A204.1 (cell line): ENCODE results near the gene TIMM29.

Experiments used
- FAIRE-seq: peaks from 2 replicates; lab custom pipeline; 2012; peaks lifted over from hg19 to GRCh38; lab: Jason Lieb, UNC

TIMM29 gene

DNA sequence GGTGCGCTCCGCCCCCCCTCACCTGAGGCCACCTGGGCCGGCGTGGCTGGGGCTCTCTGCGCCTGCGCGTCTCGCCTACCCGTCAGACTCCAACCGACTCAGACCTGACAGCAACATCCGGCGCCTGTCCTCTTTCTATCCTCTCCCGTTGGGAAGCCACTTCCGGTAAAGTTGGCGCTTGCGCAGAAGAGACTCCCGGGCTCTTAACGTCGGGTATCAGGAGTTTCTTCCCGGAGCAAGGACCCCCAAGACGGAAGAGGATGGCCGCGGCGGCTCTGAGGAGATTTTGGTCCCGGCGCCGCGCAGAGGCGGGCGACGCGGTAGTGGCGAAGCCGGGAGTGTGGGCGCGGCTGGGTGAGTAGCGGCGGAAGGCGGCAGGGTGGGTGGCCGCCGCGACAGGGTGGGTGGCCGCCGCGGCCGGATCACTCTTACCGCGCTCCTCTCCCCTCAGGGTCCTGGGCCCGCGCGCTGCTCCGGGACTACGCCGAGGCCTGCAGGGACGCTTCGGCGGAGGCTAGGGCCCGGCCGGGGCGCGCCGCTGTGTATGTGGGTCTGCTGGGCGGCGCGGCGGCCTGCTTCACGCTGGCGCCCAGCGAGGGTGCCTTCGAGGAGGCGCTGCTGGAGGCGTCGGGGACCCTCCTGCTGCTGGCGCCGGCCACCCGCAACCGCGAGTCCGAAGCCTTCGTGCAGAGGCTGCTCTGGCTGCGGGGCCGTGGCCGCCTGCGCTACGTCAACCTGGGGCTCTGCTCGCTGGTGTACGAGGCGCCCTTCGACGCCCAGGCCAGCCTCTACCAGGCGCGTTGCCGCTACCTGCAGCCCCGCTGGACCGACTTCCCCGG, at the start of gene TIMM29, which contains the start of gene YIPF2:
TSS of gene TIMM29 (plus strand) at position 249 of the 839 bp plus-strand sequence. CDS start at position 261, 12 bp downstream.
TSS of gene YIPF2 (minus strand) at position 77 of the 839 bp plus-strand sequence. CDS start 229 bp downstream, outside the sequence.
- FAIRE-seq: peak; percentile 58

DNA sequence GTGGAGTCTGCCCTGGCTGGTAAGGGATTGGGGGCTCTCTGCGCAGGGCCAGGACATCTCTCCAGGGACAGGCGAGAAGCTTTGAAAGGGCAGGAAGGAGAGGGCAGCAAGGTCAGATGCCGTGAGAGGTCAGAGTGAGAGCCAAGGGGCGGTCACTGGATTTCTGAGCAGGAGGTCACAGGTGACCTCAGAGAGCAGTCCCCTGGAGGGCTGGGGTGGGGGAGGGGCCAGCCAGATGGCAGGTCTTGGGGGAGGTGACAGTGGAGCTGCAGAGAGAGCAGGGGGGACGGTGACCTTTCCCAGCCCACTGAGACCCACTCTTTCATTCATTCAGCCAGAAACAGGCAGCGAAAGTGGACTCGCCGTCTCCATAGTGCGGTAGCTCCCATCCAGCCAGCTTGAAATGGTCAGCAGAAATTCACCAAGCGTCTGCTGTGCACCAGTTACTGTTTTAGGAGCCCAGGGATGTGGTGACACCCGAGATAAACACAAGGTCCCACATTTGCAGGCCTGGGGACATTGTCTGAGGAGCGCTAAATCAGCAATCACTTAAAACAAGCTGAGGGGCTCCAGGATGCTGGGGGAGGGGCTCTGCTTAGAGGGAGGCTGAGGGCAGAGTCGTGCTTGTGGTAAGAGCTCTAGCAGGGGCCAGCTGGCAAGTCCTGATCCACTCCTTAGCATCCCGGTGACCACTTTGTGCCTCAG, 47.1 kb upstream of the TIMM29 start:
- no peak for FAIRE-seq

DNA sequence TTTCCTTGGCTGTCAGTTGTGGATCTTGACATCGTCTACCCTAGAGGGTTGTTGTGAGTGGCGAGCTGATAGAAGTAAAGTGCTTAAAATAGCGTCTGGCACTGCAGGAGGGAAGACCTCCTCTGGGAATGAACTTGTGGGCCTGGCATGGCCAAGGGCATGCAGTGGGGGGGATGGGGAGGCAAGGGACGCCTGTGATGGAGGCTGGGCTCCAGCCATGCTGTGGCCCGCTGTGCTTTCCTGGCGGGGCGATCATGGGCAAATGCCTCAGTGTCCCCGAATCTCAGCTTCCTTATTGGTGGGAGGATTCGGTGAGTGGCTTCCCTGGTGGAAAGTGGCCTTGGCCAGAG, 46.5 kb upstream of the TIMM29 start:
- FAIRE-seq: no peak

DNA sequence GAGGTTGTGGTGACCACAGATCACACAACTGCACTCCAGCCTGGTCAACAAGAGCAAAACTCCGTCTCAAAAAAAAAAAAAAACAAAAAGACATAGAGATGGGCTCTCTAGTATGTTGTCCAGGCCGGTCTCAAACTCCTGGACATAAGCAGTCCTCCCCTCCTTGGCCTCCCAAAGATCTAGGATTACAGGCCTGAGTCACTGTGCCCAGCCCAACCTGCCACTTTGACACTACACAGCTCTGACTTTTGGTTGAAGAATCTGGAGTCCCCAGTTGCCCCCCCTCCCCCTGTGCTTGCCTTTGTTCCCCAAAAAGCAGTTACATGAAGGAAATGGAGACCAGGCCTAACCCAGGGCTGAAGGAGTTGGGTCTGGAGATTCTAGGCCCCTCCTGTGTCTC, 44.3 kb upstream of the TIMM29 start:
- no peak for FAIRE-seq

DNA sequence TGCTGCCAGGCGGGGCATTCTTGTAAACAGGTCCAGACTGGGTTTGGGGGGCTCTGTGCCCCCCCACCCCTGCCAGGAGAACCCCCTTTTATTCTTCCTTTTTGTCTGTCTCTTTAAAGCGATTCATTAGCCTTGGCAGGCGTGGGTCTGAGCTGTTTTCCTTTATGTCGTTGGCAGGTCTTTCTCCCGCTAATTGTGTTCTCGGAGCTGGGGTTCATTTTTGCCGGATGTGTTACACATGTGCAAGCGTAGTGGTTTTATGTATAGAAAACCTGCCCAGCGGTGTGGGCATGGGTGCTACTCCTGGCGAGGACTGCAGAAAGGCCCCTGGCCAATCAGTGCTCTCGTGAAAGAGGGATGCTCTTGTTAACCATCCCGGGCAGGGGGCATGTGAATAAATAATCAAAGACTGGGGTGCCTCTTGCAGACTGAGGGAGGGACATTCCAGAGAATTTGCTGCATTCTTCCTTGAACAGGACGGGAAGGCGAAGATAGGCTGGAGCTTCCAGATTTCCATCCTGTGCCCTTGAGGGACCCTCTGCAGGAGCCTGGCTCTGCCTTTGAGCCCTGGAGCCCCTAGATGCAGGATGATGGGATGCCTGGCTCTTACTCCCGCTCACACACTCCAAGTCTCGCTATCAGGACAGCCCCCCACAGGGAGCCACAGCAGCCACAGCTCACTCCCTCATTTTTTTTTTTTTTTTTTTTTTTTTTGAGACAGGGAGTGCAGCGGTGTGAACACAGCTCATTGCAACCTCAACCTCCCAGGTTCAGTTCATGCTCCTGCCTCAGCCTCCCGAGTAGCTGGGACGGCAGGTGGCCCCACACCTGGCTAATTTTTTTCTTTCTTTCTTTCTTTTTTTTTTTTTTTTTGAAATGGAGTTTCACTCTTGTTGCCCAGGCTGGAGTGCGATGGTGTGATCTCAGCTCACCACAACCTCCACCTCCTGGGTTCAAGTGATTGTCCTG, 43.1 kb upstream of the TIMM29 start:
- FAIRE-seq: no peak

DNA sequence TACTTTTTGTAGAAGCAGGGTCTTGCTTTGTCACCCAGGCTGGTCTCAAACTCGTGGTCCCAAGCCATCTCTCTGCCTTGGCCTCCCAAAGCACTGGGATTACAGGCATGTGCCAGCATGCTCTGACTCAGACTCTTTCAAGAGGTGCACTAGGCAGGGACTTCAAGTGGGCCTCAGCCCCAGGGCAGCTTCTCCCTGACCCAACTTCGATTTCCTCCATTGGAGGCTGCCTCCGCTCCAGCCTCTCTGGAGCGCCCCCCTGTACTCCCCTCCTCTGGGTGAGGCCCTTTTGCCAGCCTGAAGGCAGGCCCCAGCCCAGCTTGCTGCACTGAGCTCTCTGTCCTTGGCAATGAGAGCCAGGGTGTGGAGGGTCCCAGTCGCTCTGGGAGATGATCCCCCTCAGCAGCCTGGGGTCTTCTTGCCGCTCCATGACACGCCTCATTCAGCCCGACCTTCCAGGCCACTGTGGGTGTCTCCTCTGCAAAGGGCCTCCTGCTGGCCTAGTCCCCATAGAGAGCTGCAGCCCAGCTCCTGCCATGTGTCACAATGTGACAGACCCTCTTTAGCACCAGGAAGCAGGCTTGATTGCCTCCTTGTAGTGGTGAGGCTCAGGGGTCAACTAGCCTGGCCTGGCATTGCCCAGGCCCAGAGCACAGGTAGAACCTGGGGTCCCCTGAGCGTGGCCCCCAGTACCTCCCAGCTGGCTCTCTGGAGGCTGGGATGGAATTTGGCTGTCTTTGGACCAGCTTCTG, 40.8 kb upstream of the TIMM29 start:
- no peak for FAIRE-seq

DNA sequence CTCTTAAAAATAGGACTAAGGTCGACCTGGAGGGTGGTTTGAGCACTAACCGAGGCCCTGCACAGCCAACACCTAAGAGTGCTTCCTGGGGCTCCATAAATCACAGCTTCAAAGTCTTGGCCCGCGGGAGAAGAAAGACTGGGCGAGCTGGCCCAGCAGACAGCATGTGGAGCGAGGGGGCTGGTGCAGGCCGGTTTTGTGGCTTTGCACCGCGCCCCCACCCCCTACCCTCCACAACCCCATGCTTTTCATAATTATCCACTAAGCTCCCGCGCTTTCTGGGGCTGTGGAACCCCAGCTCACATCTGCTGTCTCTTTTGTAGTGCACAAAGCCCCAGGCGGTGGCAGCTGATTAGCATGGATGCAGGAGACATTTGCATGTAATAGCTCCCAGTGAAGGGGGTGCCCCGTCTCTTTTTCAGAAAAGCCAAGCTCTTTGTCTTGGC, 40.2 kb upstream of the TIMM29 start:
- FAIRE-seq: no peak

DNA sequence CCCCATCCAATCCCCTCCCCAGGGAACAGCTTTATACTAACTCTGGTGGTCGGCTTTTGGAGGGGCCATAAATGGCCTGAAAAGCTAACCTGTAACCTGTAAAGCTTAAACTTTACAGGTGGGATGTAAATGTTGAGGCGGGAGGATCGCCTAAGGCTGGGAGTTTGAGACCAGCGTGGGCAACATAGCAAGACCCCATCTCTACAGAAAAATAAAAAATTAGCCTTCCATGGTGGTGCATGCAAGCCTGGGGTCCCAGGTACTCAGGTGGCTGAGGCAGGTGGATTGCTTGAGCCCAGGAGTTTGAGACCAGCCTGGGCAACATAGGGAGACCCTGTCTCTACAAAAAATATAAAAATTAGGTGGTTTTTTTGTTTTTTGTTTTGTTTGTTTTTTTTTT, 38.7 kb upstream of the TIMM29 start:
- no peak for FAIRE-seq

DNA sequence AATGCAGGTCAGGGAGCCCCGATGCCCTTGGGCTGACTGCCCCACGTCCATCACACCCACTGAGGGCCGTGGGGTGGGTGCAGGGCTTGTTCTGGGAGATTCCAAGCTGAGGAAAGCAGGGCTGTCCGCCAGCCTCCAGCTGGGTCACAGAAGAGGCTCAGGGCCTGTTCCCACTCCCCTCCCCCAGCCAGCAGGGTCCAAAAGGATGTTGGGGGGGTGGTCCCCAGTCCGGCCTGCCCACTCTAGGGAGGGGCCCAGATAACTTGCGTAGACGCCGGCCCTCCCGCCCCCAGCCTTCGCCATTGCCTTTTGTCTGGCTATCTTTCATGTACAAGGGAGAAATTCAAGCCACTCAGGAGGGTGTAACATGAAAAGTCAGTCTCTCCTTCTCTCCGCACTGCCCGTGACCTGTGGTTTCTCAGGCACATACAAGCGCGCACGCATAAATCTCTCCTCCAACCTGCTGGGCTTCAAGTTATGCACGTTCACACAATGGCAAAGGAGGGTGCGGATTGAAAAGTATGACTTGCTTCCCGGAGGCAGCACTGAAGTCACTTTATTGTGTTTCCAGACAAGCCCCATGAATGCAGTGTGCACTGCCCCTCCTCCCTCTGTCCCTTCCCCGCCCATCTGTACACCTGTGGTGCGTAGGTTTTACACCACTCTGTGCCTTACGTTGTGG, 37.1 kb upstream of the TIMM29 start:
- FAIRE-seq: no peak

DNA sequence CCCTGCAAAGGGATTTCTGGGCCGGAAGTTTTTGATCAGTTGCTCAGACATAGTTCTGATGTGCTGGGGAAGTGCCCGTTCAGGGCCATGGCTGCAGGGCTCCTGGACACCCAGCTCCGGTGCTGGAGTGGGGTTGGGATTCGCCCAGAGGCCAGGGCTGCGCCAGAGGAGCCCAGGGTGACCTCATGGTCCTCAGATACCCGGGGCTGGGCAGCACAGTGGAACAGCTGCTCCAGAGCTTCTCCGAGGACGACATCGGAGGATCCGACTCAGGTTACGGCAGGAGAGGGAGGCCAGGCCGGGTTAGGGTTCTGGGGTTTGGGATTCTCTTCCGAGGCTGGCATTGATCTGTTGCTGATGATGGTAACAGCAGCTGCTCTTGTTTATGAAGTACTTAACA, 36.4 kb upstream of the TIMM29 start:
- no peak for FAIRE-seq

DNA sequence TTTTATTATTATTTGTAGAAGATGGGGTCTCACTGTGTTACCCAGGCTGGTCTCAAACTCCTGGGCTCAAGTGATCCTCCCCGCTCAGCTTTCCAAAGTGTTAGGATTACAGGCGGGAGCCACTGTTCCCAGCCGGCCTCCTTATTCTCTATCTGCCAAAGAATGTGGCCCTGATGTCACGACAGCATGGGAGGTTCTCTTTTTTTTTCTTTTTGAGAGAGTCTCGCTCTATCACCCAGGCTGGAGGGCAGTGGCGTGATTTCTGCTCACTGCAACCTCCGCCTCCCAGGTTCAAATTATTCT, 33.7 kb upstream of the TIMM29 start:
- FAIRE-seq: no peak

DNA sequence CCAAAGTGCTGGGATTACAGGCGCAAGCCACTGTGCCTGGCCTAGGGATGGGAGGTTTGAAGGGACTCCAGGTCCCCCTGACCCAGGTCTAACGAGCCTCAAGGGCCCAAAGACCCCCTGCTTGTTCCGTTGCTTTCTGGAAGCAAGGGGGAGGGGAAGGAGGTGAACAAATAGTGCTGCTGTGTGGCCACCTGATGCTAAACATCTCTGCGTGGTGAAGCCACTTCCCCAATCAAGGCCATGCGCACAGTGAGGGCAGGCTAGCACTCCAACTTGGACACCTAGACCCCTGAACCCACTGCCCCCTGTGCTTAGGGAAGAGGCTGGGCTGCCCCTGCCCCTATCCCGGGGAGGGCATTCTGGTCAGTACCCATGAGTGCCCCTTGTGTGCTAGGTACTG, 33.2 kb upstream of the TIMM29 start:
- FAIRE-seq: no peak

DNA sequence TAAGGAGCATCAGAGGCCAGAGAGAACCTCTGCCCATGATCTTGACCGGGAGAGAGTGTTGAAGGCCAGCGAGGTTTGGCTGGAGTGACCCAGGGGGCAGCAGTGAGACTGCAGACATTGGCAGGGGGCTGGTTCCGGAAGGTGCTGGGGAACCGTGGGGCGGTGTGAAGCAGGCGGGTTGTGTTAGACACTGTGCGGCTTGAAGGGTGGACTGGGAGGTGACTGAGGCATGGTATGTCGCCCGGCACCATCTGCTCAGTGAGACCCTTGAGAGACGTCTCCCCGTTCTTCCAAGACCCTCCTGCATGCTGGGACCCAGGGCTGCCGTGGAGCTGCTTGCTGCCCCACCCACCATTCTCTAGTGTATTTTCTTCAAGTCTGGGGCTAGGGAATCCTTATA, 32.7 kb upstream of the TIMM29 start:
- no peak for FAIRE-seq

DNA sequence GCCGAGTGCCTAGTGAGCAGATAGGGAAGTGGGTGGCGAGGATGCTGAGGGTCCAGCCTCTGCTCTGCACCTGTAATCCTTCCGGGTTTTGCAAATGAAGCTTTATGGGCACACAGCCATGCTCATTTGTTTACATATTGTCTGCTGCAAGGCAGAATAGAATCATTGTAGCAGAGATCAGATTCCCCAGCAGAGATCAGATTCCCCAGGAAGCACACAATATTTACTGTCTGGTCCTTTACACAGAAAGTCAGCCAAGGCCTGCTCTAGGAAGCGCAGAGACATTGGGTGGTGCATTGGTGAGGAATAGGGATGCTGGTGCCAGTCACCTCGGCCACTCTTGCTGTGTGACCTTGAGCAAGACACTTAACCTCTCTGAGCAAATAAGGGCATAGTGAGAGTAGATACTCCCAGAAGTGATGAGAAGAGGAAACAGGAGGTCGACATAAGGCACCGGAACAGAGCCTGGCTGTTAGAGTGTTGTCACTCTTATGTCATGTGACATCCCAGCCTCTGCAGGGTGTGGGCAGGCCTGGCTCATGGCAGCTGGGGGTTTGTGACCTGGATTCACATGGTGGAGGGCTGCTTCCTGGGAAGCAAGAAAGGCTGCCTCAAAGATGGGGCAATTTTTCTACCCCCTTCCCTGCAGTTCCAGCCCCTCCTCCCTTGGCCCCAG, 31.6 kb upstream of the TIMM29 start:
- FAIRE-seq: no peak

DNA sequence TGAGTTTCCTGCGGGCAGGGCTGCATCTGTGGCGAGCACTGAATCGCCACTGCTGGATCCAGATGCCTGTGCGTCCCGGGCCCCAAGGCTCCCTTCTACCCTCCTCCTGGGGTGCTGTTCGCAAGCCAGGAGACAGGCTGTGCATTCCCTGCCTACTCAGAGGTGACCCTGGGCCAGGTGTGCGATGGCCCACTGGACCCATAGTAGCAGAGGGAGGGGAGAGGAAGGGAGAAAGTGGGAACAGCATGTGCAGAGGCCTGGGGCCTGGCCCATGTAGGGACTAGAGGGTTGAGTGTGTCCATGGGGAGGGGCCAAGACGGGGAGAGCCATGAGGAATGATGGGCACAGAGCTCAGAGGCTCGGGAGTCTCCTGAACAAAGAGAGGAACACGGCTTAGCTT, 30.0 kb upstream of the TIMM29 start:
- FAIRE-seq: no peak

DNA sequence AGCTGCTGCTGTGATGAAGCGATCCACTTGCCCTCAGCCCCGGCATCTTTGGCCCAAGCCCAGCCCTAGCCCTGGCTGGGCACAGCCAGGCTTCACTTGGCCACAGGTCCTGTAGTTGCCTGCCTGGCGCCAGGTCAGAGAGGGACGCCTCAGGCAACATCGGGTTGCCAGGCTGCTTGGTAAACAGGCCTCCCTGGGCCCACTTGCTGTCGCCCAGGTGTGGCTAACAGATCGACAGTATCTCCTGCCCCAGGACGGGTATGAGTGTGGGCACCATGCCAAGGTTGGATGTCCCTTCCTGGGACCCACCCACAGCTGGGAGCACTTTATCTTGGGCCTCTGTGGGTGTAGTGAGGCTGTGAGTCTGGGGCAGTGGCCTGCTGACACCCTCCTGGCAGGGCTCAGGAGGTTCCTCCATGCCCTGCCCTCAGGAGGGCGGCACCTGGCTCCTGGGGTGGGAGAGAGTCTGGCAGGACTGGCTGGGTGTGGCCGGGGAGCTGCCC, 29.4 kb upstream of the TIMM29 start:
- no peak for FAIRE-seq

DNA sequence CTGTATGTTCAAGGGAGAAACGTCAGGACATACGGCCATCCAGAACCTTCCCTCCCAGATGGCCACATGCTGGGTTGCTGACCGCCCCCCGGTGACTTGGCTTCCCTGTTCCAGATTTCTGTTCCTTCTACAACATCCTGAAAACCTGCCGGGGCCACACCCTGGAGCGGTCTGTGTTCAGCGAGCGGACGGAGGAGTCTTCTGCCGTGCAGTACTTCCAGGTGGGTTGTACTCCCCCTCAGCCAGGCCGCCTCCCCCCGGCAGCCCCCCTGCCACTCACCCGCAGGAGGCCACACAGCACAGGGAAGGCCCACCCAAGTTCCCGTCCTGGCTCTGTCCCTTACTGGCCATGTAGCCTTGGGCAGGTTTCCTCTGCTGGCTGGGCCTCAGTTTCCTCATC, 20.7 kb upstream of the TIMM29 start:
- FAIRE-seq: no peak

DNA sequence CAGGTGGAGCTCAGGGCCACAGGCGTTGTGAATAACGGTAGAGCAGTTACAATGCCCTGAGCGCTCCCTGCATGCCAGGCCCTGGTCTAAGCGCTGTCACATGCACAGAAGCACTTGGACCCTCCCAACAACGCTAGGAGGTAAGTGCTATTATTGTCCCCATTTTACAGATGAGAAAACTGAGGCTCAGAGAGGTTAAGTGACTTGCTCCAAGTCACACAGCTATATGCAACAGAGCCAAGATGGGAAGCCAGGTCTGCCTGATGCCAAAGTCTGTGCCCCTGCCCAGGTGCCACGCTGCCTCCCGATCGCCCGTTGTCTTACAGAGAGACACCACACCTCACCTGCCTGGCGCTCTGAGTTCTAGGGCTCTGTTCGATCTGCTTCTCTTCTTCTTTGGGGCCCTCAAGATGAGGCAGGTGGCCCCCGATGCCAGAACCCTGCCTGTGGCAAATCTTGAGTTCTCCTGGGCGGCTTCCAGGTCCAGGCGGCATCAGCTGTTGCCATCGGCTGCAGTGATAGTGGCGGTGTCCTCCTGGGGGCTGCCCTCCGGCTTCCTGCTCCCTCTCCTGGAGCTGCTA, 20.1 kb upstream of the TIMM29 start:
- no peak for FAIRE-seq

DNA sequence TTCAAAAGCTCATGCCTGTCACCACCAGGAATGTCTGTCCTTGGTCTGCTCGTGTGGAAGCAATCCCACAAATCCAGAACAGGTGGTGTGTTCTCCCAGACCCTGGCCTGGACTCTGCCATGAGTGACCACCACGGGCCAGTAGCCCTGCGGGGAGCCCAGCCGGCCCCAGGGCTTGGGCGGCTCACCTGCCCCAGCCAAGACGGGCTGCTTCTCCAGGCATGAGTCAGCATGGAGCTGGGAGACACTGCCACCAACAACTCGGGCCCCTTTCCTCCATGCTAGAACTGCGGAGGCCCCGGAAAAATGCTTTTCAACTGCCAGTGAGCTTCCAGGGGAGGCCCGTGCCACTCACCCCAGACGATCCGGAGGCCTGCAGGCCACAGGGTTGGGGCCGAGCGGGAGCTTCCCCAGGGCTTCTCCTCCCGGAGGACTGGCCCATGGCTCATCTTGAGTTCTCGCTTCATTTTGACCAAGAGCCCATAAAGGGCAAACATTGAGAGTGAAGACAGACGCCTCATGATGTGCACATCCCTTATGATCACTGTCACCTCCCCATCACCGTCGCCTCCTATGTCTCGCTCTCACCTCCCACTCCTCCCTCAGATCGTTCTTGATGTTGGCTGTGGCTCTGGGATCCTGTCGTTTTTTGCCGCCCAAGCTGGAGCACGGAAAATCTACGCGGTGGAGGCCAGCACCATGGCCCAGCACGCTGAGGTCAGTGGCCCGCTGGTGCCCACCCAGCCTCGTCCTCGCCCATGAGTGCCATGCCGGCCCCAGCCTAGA, 16.8 kb upstream of the TIMM29 start:
- FAIRE-seq: no peak
